Activated T-helper 9 cell treated with anti-CD3 and anti-CD28 coated beads, Interleukin-2, amount 50 U/mL, for 16 hours (primary cell): Measurements from ENCODE around the gene CCDC14.
A peak's percentile ranks its signal among the peaks of the same experiment; 100 is the strongest.
"Not testable (repeated sequence)": the region's sequence is repeated elsewhere in the genome, so short reads cannot be mapped to it uniquely, and the experiment has no call there.

Source experiments
- DNase-seq: peaks from one replicate; pipeline ENCODE4 v3.0.0-alpha.2; 2020; ENCODE audit warnings: low read depth

CCDC14 gene

DNA sequence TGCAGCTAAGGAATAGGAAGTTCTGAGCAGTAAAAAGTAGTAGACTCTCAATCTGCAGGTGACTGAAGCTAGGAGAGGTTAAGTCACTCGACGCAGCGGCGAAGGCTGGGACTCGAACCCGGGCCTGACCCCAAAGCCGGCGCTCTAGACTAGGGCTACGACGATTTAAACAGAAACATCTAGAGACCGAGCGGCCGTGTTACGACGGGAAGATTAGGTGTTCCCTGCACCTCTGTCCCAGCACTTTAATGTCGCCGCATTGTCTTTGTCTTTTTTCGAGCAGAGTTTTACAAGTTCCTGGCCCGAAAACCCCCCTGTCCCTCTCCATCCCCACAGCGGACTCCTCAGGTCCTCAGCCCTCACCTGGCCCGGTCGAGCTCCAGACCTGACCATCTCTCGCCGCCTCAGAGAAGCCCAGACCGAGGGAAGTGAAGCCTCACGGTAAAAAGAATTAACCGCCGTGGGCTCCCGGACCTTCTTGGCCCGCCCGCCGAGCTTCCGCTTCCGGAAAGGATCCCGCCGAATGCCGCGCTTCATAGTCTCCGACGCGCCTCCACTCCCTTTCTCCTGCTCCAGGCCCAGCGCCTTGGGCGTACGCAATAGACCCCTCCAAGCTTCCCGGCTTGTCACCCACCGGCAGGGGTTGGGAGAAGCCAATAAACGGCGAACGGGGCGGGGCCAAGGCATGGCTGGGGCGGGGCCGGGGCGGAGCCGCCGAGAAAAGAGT, at the start of gene CCDC14:
TSS of gene CCDC14 (minus strand) at position 449 of the 727 bp plus-strand sequence. CDS start at position 393, 56 bp downstream.
- DNase-seq: peak; percentile 65

DNA sequence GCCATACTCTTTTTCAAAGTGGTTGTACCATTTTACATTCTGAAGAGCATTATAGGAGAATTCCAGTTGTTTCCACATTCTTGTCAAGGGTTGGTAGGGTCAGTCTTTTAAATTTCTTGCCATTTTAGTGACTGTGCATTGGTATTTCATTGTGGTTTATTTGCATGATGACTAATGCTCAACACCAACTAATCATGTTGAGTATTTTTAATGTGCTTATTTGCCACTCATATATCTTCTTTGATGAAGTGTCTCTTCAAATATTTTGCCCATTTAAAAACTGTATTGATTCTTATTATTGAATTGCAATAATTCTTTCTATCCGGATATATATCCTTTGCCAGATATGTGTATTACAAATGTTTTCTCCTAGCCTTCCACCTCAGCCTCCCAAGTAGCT, 47.3 kb upstream of the CCDC14 start:
- DNase-seq: not testable (repeated sequence)

- no peak for DNase-seq
Observed at GRCh38 chr3:124007186-124007585, 46.2 kb upstream of the CCDC14 start.

DNA sequence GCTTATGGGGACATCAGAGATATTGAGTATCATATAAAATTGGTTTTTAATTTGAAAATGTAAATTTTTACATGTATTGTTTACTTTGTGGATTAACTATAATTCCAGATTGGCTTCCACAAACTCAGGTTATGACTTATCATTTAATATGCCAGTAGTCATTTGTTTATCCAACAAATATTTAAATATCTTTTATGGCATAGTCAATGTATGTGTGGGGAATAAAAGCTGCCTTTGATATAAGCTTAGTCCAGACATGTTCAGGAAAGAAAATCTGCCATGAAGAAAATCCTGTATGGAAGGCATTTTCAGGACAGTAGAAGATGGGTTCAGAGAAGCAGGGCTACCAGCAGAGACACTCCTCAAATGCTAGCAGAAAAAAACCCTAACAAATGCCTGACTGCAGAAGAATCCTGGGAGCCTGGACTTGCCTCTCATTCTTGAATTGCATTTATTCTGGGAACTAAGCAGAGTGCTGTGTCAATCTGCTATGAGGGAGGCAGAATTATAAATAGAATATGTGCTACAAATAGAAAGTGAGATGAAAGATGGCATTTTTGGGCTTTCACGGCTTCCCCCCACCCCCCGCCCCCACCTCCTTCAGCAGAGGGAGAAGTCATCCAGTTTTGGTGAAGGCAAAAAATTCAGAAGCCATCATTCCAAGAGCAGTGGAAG, 41.5 kb upstream of the CCDC14 start:
- DNase-seq: not testable (repeated sequence)

- DNase-seq: not testable (repeated sequence)
Observed at GRCh38 chr3:124001366-124001765, 40.3 kb upstream of the CCDC14 start.

DNA sequence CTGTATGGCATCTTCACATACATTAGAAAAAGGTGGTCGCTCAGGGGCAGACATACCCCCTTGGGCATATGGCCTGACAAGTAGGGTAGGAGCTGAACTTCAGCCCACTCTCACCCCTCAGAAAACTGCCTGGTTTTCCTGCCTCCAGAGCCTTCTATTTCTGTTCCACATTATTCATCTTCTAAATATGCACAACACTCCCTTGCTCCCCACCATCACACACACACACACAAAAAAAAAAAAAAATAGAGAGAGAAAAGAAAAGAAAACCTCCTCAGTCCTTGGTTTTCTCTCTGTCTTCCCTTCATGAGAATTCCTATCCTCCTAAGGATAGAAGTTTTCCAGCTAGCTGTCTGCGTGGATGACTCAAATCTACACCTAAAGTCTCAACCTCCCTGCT, 36.5 kb upstream of the CCDC14 start:
- no peak for DNase-seq

- no peak for DNase-seq
Observed at GRCh38 chr3:123993818-123994217, 32.8 kb upstream of the CCDC14 start.

- DNase-seq: not testable (repeated sequence)
Observed at GRCh38 chr3:123991730-123992588, 30.9 kb upstream of the CCDC14 start, which contains the start of gene ROPN1. Gene ROPN1 (minus strand): TSS chr3:123992124. CDS start chr3:123980481, 11,643 bp downstream.

DNA sequence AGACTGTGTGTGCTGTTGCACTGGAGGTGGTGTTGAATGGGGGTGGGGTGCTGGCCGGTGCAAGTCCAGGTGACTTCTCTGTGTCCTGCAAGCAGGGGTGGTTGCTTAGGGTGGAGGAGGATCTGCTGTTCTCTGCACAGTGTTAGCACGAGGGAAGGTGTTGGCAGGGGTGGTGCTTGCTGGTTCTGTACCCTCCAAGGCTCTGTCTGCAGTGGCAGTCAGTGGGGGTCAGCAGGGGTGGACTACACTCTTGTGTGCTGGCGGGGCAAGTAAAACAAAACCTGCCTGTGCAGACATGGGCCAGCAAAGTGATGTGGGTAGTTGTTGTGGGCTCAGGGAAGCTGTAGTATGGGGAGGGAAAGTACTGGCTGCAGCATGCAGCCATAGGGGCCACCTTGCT, 25.4 kb upstream of the CCDC14 start:
- DNase-seq: no peak

DNA sequence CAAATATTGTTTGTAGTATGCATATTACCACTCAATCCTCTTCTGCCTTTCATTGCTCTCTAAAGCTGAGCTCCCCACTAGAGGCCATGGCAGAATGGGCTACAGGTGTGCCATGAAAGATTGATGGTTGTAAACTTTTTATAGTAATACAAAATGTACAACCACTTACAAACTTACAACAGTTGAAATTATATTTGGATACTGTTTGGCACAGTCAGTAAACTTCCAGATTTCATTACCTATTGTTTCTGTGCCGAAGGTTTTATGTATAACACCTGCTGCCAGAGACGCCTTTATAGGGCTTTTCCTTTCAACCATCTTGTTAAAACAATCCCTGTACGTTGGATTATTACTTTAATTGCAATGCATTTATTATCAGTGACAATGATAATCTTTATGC, 23.9 kb upstream of the CCDC14 start:
- no peak for DNase-seq

DNA sequence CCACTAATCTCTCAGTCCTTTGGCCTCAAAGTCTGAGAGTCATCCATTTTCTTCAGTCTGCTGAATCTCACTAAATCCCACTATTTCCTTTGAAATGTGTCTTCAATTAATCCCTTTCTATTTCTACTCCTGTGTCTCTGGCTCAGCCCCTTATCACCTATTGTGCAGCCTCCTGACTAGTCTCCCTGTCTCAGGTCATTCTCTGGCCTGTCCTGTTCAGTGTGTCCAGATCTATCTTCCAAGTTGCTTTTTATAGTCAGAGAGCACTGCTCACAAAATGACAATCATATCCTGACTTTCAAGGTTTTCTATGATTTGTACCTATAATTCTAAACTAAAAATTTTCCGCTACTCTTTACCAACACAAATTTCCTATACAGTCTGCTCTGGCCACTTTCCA, 23.3 kb upstream of the CCDC14 start:
- DNase-seq: no peak

DNA sequence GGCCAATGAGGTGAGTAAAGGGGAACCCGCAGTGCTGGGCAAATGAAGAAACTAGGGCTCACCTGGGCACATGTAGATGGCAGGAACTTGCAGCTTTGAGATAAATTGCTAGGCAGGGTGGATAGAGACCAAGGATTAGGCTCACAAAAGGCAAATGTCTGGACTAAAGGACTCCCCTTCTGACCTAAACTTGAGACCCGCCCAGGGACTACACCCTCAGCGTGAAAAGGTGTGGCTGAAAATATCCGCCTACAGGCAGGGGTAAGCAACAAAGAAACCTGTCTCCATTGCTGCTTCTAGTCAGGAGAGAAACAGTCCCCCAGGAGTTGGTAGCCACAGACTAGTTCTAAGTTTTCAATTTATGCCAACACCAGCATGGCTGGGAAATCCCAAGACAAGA, 20.3 kb upstream of the CCDC14 start:
- DNase-seq: not testable (repeated sequence)

- DNase-seq: no peak
Observed at GRCh38 chr3:123980539-123980938, 19.5 kb upstream of the CCDC14 start.

DNA sequence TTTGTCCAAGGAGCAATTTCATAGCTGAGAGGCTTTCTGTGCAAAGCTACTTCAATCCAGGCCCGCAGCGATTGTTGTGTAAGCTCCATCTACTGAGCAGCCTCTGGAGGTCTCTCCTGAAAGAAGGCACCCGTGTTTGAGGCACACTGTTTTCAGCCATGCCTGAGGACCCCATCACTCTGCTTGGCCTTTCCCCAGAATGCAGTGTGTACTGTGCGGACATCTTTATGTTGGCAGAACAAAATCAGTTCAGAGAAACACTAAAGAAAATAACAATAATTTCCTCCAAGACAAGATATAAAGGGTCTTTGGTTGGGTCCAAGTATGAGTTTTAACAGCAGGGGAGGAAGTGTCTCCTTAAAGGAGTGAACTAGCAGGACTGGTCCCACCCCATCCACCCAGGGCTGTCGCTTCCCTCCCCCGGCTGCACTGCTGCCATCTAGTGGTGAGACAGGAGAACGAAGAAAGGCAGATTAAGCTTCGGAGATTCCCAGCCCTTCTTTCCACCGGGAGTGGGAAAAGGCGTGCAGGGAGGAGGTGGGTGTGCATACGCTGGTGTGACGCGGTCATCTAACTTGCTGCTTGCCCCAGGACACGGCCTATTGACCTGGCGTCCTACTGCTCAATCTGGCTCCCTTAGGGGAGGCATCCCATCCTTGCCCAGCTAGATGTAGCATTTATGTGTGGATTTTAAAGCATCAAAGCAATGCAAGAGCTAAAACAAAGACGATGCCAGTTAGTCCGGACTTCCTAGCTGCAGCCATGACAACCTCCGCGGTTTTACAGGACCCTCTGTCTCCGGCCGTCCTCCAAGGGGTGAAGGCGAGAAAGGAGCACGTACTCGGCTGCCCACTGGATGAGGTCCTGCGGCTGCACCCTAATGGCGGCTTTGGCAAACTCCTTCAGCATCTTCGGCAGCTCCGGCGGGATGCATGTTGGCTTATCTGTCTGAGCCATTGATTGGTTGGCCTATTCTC, 18.8 kb upstream of the CCDC14 start:
- DNase-seq: not testable (repeated sequence)

- not testable (repeated sequence) for DNase-seq
Observed at GRCh38 chr3:123976904-123977303, 15.9 kb upstream of the CCDC14 start.

DNA sequence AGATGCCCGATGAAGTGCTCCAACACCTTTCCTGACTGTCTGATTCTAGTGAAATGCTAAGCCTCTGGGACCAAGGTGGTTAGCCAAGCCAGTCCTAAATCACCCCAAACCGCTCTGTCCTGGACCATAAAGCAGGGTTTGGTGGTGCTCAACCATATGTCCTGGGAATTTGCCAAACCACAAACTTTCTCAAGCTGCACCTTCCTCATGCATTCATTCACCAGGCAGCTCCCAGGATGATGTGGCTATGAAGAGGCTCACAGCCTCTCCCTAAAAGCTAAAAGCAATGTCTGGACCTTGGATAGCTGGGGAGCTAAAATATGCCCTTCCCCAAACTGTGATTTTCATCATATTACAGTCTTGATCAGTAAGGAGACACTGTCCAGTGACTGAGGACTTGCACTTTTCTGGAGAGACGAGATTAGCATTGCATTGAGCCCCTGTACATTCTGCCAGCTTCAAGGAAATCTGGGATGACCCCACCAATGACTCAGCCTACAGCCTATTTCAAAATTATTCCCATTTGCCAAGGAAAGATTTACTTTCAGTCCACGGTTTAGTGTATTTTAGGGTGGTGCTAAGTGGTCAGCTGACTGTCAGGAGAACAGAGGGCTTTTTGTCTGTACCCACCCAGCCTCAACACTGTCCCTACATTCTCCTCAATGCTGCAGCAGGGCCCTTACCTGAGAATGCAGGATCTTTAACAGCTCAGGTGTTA, 15.3 kb upstream of the CCDC14 start:
- DNase-seq: not testable (repeated sequence)

DNA sequence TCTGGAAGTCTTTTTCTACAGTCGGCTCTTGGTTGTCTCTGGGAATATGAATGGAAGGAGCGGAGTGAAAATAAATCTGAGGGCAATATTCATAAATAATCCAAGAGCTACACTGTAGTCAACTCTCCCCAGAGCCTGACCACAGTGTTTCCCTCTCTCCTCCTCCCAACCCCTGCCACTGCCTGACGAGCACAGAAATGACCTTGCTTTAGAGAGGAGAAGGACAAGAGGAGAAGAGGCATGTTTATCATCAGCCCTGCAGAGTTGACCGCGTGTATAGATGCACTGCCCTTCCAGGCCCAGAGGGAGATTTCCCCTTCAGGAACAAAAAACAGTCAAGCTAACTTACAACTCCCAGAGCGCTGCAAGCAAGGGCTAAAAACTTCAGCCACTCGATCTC, 14.0 kb upstream of the CCDC14 start:
- DNase-seq: not testable (repeated sequence)

DNA sequence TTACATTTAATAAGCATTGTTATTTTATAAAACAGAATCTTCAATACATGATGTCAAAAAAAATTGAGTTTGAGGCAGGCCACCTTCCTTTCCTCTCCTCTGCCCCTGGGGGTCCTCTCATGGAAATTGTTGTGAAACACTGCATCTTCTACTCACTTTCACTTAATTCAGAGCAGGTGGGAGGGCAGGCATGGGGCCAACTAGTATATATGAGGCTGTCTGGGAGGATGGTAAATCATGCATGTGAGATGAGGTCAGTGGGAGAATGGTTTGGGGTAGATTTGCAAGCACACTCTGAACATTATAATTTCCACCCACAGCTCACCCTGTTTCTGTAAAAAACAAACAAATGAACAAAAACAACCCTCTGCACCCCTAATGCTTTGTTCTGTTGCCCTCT, 10.4 kb upstream of the CCDC14 start:
- DNase-seq: no peak

DNA sequence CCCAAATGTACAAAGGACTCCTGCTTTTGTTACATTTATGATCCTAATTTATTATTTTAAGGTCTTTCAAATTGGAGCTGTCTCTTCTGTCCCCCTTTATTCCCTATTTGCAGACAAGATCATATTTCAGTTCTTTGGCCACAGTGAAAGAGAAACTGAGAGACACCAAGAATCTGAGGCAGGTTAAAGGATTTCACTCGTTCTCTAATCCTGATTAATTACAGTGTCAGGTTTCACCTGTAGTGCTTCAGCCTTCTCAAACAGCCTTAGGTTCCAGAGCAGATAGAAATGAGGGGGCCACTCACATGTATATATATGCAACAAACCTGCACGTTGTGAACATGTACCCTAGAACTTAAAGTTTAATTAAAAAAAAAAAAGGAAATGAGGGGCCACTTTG, 6.2 kb upstream of the CCDC14 start:
- DNase-seq: not testable (repeated sequence)

GRCh38 chr3:123966799-123967198, 5.8 kb upstream of the CCDC14 start:
- not testable (repeated sequence) for DNase-seq

DNA sequence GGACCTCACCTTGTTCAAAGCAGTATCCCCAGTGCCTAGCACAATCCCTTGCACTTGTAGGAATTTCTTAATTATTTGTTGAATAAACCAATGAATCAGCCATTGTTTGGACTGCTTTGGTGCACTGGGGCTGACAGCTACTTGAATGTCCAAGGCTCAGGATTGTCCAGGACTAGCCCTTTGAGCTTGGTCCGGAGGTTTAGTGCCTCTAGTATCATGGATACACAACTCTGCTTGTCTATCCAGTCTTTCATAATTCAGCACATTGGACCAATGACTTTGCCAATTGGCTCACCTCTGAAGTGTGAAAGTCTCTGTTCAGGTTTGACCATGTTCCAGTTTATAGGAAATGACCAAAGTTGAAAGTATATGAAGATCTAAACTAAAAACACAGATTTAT, 3.8 kb upstream of the CCDC14 start:
- not testable (repeated sequence) for DNase-seq
